Hepatocyte (in vitro differentiated cells): ENCODE data around the gene DAB2. TPM values are rescaled to one million over a fixed set of nuclear protein-coding genes. Genes with fewer than 3 reads are reported as not detected.

Experiments
- DNase-seq: peaks from one replicate; pipeline ENCODE4 v3.0.0-alpha.2; 2016; ENCODE audit warnings: low spot score
- H2AFZ ChIP-seq: fragments of 200-600 bp; sonication (generic); 2 replicates; pipeline ENCODE4 v1.6.0; 2016; ENCODE audit warnings: antibody characterized with exemption, mild to moderate bottlenecking
- H3K27ac ChIP-seq: fragments of 200-600 bp; sonication (generic); 2 replicates; pipeline ENCODE4 v1.5.1; 2016; ENCODE audit warnings: mild to moderate bottlenecking
- H3K27me3 ChIP-seq: fragments of 200-600 bp; sonication (generic); 2 replicates; pipeline ENCODE4 v1.6.1; 2016
- H3K36me3 ChIP-seq: fragments of 200-600 bp; sonication (generic); replicated peaks from 2 replicates; pipeline ENCODE4 v1.5.1; 2016; ENCODE audit warnings: low read depth; ENCODE audit not compliant: insufficient read depth
- H3K4me1 ChIP-seq: fragments of 200-600 bp; sonication (generic); 2 replicates; pipeline ENCODE4 v1.5.1; 2016; ENCODE audit warnings: mild to moderate bottlenecking, moderate library complexity; ENCODE audit not compliant: insufficient read depth
- H3K4me2 ChIP-seq: fragments of 200-600 bp; sonication (generic); 2 replicates; pipeline ENCODE4 v1.6.0; 2016
- H3K4me3 ChIP-seq: fragments of 200-600 bp; sonication (generic); 2 replicates; pipeline ENCODE4 v1.5.1; 2016; ENCODE audit warnings: mild to moderate bottlenecking
- H3K79me2 ChIP-seq: fragments of 200-600 bp; sonication (generic); 2 replicates; pipeline ENCODE4 v1.6.0; 2017; ENCODE audit warnings: mild to moderate bottlenecking
- H3K9me2 ChIP-seq: fragments of 200-600 bp; sonication (generic); replicated peaks from 2 replicates; pipeline ENCODE4 v1.6.0; 2017; ENCODE audit warnings: mild to moderate bottlenecking; ENCODE audit not compliant: insufficient read depth
- H3K9me3 ChIP-seq: fragments of 200-600 bp; sonication (generic); 2 replicates; pipeline ENCODE4 v1.5.1; 2016; ENCODE audit warnings: low read depth, mild to moderate bottlenecking
- H4K20me1 ChIP-seq: fragments of 200-600 bp; sonication (generic); 2 replicates; pipeline ENCODE4 v1.6.0; 2016; ENCODE audit warnings: mild to moderate bottlenecking; ENCODE audit not compliant: insufficient read depth, poor library complexity, severe bottlenecking
- CTCF ChIP-seq: fragments of 200-600 bp; sonication (generic); IDR thresholded peaks from 2 replicates; pipeline ENCODE4 v1.5.1; 2016; ENCODE audit warnings: antibody characterized with exemption, mild to moderate bottlenecking; ENCODE audit not compliant: poor library complexity
- EZH2 ChIP-seq: fragments of 200-600 bp; sonication (generic); IDR thresholded peaks from 2 replicates; pipeline ENCODE4 v1.6.1; 2016; ENCODE audit warnings: antibody characterized with exemption, mild to moderate bottlenecking, borderline replicate concordance
- EZH2phosphoT487 ChIP-seq: fragments of 200-600 bp; sonication (generic); IDR thresholded peaks from one replicate; pipeline ENCODE4 v1.6.1; 2018; ENCODE audit warnings: antibody characterized with exemption, mild to moderate bottlenecking, low read depth, moderate library complexity; ENCODE audit not compliant: unreplicated experiment, severe bottlenecking
- WGBS: methylation state at CpG from one replicate; pipeline ENCODE4 v1.1.6; 2016; ENCODE audit warnings: low lambda C conversion rate; ENCODE audit errors: missing lambda C conversion rate; 5-methylcytosine and 5-hydroxymethylcytosine counted together
- polyA plus RNA-seq: library from polyadenylated mRNA; unstranded; fragments of >200 nt; fragmentation: Nextera tagmentation; extraction: Ambion mirVana; gene quantifications from 2 replicates; pipeline ENCODE4 v1.2.1, GENCODE V29; 2016
- total RNA-seq: library from RNA; depleted of rRNA; stranded (reverse); fragments of >200 nt; gene quantifications from 2 replicates; pipeline ENCODE4 v1.2.3, GENCODE V29; 2014

Gene DAB2
- total and polyA plus RNA-seq, 2 experiments from 2014 or later: 98.9 to 130 TPM

- Histone ChIP-seq H3K9me3 (no peaks in the 10 kb centered on the region), H3K4me3 (no peak overlapping the region), H3K9me2 (no peaks in the 10 kb centered on the region), H3K36me3 (no peaks in the 10 kb centered on the region), H3K27ac (peak overlapping the region; percentile 76), H3K4me1 (no peaks in the 10 kb centered on the region), H4K20me1 (no peaks in the 10 kb centered on the region), H3K79me2 (no peaks in the 10 kb centered on the region), H2AFZ (no peak overlapping the region), H3K4me2 (peak overlapping the region; percentile 40), H3K27me3 (no peaks in the 10 kb centered on the region)
- TF ChIP-seq EZH2 (no peak), EZH2phosphoT487 (no peak), CTCF (no peak)
- WGBS: 80% methylated on average over 13 of the region's 13 CpGs
- peak; percentile 33 for DNase-seq
Measured at GRCh38 chr5:39448506-39449128, 23.8 kb upstream of the DAB2 start.

GRCh38 chr5:39447968-39448367, 23.2 kb upstream of the DAB2 start:
- no peaks in the 10 kb centered on the region for H3K9me2 ChIP-seq
- peak overlapping the region; percentile 40 for H3K4me2 ChIP-seq
- no peak overlapping the region for H2AFZ ChIP-seq
- no peaks in the 10 kb centered on the region for H3K36me3 ChIP-seq
- TF ChIP-seq EZH2: no peak
- no peaks in the 10 kb centered on the region for H4K20me1 ChIP-seq
- no peak overlapping the region for H3K4me3 ChIP-seq
- H3K9me3 ChIP-seq: no peaks in the 10 kb centered on the region
- H3K27me3 ChIP-seq: no peaks in the 10 kb centered on the region
- 69% methylated on average over 12 of the region's 12 CpGs for WGBS
- no peaks in the 10 kb centered on the region for H3K79me2 ChIP-seq
- H3K4me1 ChIP-seq: no peaks in the 10 kb centered on the region
- DNase-seq: peak; percentile 52
- H3K27ac ChIP-seq: peak overlapping the region; percentile 76

GRCh38 chr5:39447059-39447458, 22.3 kb upstream of the DAB2 start:
- Histone ChIP-seq H3K9me2 (no peaks in the 10 kb centered on the region), H3K27ac (peak overlapping the region; percentile 76), H3K4me1 (no peaks in the 10 kb centered on the region), H3K4me3 (no peak overlapping the region), H4K20me1 (no peaks in the 10 kb centered on the region), H3K79me2 (no peaks in the 10 kb centered on the region), H2AFZ (no peak overlapping the region), H3K36me3 (no peaks in the 10 kb centered on the region), H3K4me2 (peak overlapping the region; percentile 40), H3K9me3 (no peaks in the 10 kb centered on the region), H3K27me3 (no peaks in the 10 kb centered on the region)
- 84% methylated on average over 3 of the region's 3 CpGs for WGBS
- no peak for DNase-seq
- TF ChIP-seq EZH2phosphoT487 (no peak), CTCF (no peak), EZH2 (no peak)

- no peaks in the 10 kb centered on the region for H3K79me2 ChIP-seq
- no peak overlapping the region for H3K27ac ChIP-seq
- no peaks in the 10 kb centered on the region for H4K20me1 ChIP-seq
- H3K4me2 ChIP-seq: no peak overlapping the region
- no peak overlapping the region for H3K4me3 ChIP-seq
- H3K36me3 ChIP-seq: no peaks in the 10 kb centered on the region
- no peaks in the 10 kb centered on the region for H3K4me1 ChIP-seq
- 90% methylated on average over 3 of the region's 3 CpGs for WGBS
- H2AFZ ChIP-seq: no peak overlapping the region
- no peak for DNase-seq
- H3K27me3 ChIP-seq: no peaks in the 10 kb centered on the region
- H3K9me3 ChIP-seq: no peaks in the 10 kb centered on the region
- TF ChIP-seq EZH2 (no peak), CTCF (no peak), EZH2phosphoT487 (no peak)
- no peaks in the 10 kb centered on the region for H3K9me2 ChIP-seq
Measured at GRCh38 chr5:39446231-39446630, 21.5 kb upstream of the DAB2 start.
